HepG2 (cell line): ENCODE results near the gene CCNB1.
"Not testable (repeated sequence)": the region's sequence is repeated elsewhere in the genome, so short reads cannot be mapped to it uniquely, and the experiment has no call there.

Source experiments
- ASH2L ChIP-seq: fragments of 300-600, 200-600 bp; sonication (generic); IDR thresholded peaks from 2 replicates; pipeline ENCODE4 v1.7.0; 2017; ENCODE audit warnings: low read depth, mild to moderate bottlenecking, moderate library complexity, mixed read lengths, low read length; ENCODE audit not compliant: insufficient read length
- CREB3 ChIP-seq: sonication (generic); formaldehyde crosslinking; IDR thresholded peaks from 2 replicates; pipeline ENCODE4 v1.5.0; 2020; ENCODE audit warnings: missing genetic modification reagents
- CTCF ChIP-seq: sonication (generic); formaldehyde crosslinking; IDR thresholded peaks from 2 replicates; pipeline ENCODE4 v1.5.0; 2020; ENCODE audit warnings: mild to moderate bottlenecking, missing genetic modification reagents, moderate library complexity
- DNMT1 ChIP-seq: sonication (generic); formaldehyde crosslinking; IDR thresholded peaks from 2 replicates; pipeline ENCODE4 v1.5.1; 2020; ENCODE audit warnings: mild to moderate bottlenecking, missing genetic modification reagents
- EED ChIP-seq: sonication (generic); formaldehyde crosslinking; IDR thresholded peaks from 2 replicates; pipeline ENCODE4 v1.5.0; 2020; ENCODE audit warnings: mild to moderate bottlenecking, missing genetic modification reagents
- POLR2AphosphoS2 ChIP-seq: IDR thresholded peaks from 2 replicates; pipeline ENCODE4 v1.6.1; 2011; ENCODE audit warnings: low read depth, low read length, improper control_type of control experiment
- SIN3A ChIP-seq: IDR thresholded peaks from 2 replicates; pipeline ENCODE4 v1.6.1; 2011; ENCODE audit warnings: low read depth, mild to moderate bottlenecking, control low read depth, low read length, borderline replicate concordance
- TRIM24 ChIP-seq: sonication (generic); formaldehyde crosslinking; IDR thresholded peaks from 2 replicates; pipeline ENCODE4 v1.8.0; 2022; ENCODE audit warnings: mild to moderate bottlenecking, missing genetic modification reagents
- YY1 ChIP-seq: IDR thresholded peaks from 2 replicates; pipeline ENCODE4 v1.6.1; 2011; ENCODE audit warnings: low read length, low read depth, moderate library complexity, mild to moderate bottlenecking; ENCODE audit not compliant: insufficient read depth, insufficient replicate concordance
- ZFP91 ChIP-seq: sonication (generic); formaldehyde crosslinking; IDR thresholded peaks from 2 replicates; pipeline ENCODE4 v1.9.0; 2022; ENCODE audit warnings: missing genetic modification reagents, mild to moderate bottlenecking, borderline replicate concordance
- ZNF274 ChIP-seq: sonication (generic); formaldehyde crosslinking; IDR thresholded peaks from 2 replicates; pipeline ENCODE4 v1.5.1; 2020; ENCODE audit warnings: mild to moderate bottlenecking, missing genetic modification reagents
- ZNF580 ChIP-seq: IDR thresholded peaks from 2 replicates; pipeline ENCODE4 v1.6.1; 2016; ENCODE audit warnings: low read depth, borderline replicate concordance
- ZNF772 ChIP-seq: sonication (generic); formaldehyde crosslinking; IDR thresholded peaks from 2 replicates; pipeline ENCODE4 v1.5.0; 2020; ENCODE audit warnings: mild to moderate bottlenecking, missing genetic modification reagents

GRCh38 chr5:69220833-69221232, 53.9 kb downstream of the CCNB1 start:
- TF ChIP-seq ZNF772; ZNF580 (CRISPR knock-in tag); DNMT1; ZFP91 (CRISPR knock-in tag); YY1; EED; TRIM24 (CRISPR knock-in tag); ASH2L; POLR2AphosphoS2; SIN3A; CTCF (CRISPR knock-in tag); CREB3; ZNF274: not testable (repeated sequence)
